Esophagus squamous epithelium (tissue), 4 donors: ENCODE results near the gene BLOC1S1.

Source experiments
- POLR2A ChIP-seq, 4 donors: fragments of 450-650 bp; IDR thresholded peaks; one replicate each; pipeline ENCODE4 v1.6.1; 2017; ENCODE audit warnings: antibody characterized with exemption in 4 of 4, mild to moderate bottlenecking in 4 of 4, moderate library complexity in 3 of 4
- TF ChIP-seq, protein P1 (sequence below), 6 experiments: fragments of 450-650 bp in 4 of 6; fragments of 200-600 bp in 2 of 6; sonication (generic) in 2 of 6; IDR thresholded peaks; one replicate each; pipeline ENCODE4 v1.5.1; 2016 to 2019; ENCODE audit warnings: antibody characterized with exemption in 6 of 6, mild to moderate bottlenecking in 4 of 6, moderate library complexity in 4 of 6

DNA sequence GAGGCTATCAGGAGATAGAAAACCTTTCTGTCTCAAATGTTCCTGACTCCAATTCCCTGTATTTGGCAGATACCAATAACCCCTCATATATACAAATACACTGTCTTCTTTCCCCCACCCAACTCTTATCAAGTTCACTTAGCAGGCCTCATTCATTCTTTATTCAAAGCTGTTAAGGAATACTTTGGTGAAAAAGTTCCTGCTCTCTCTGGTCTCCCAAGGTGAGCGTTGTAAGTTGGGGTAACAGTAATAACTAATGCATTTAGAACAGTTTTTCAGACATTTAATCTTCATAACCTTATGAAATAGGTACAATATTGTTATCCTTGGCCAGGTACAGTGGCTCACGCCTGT, 23.2 kb downstream of the BLOC1S1 start:
- no peak for TF ChIP-seq POLR2A (IDR thresholded peaks at IDR 0.05)
- TF ChIP-seq, protein P1, sequence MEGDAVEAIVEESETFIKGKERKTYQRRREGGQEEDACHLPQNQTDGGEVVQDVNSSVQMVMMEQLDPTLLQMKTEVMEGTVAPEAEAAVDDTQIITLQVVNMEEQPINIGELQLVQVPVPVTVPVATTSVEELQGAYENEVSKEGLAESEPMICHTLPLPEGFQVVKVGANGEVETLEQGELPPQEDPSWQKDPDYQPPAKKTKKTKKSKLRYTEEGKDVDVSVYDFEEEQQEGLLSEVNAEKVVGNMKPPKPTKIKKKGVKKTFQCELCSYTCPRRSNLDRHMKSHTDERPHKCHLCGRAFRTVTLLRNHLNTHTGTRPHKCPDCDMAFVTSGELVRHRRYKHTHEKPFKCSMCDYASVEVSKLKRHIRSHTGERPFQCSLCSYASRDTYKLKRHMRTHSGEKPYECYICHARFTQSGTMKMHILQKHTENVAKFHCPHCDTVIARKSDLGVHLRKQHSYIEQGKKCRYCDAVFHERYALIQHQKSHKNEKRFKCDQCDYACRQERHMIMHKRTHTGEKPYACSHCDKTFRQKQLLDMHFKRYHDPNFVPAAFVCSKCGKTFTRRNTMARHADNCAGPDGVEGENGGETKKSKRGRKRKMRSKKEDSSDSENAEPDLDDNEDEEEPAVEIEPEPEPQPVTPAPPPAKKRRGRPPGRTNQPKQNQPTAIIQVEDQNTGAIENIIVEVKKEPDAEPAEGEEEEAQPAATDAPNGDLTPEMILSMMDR (IDR thresholded peaks at IDR 0.05): no peak
